Iris pigment epithelial cell (primary cell): ENCODE data around the gene SYT13.
"Not testable (repeated sequence)": the region's sequence is repeated elsewhere in the genome, so short reads cannot be mapped to it uniquely, and the experiment has no call there.

Experiments
- DNase-seq: peaks from one replicate; pipeline ENCODE4 v3.0.0-alpha.2; 2011; ENCODE audit warnings: low read depth

SYT13 gene

GRCh38 chr11:45272701-45273100, 13.4 kb downstream of the SYT13 start:
- DNase-seq, result no peak

- no peak for DNase-seq
Measured at GRCh38 chr11:45270946-45271716, 15.0 kb downstream of the SYT13 start.

DNA sequence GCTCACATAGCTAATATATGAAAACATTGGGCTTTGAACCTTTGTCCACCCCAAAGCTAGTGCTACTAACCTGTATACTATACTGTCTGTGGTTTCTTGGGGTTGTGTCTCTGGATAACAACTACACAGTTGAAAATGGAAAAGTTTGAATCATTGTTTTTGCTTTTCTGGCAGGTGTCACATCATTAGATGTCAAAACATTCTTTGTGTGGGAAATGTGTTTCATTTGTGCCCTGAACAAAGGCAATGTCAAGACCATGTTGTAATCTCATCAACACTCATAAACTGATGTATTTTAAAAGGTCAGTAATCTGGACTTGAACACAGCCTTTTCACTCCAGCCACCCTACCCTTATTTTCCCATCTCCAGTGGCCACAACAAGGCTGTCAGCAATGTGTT, 16.5 kb downstream of the SYT13 start:
- DNase-seq, result no peak

DNA sequence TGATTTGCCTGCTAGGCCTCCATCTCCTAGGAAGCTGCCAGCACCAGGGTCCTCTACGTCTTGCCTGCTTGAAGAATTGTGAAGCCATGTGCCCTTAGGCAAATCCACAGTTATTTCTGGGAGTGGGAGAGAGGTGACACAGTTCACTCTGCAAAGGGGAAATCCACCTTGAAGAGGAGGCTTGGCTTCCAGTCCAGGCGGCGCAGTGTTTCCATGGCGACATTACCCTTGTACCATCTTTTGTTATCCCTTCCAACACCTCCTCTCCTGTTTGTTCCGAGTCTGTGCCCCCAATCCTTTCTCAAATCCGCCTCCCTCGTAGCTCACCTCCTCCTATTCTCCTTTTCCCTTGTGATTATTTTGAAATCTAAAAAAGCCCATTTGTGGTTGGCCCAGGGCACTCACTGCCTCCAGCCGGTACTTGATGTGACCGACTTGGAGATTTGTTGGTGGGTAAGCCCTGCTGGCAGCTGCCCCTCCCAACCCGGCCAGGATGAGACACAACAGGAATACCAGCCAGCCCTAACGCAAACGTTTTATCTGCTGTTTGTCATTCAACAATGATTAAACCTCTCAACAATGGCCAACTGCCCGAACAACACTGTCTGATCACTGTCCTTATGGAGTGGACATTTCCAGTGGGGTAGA, 18.4 kb downstream of the SYT13 start:
- no peak for DNase-seq

- DNase-seq, result no peak
Measured at GRCh38 chr11:45267052-45267451, 19.1 kb downstream of the SYT13 start.

DNA sequence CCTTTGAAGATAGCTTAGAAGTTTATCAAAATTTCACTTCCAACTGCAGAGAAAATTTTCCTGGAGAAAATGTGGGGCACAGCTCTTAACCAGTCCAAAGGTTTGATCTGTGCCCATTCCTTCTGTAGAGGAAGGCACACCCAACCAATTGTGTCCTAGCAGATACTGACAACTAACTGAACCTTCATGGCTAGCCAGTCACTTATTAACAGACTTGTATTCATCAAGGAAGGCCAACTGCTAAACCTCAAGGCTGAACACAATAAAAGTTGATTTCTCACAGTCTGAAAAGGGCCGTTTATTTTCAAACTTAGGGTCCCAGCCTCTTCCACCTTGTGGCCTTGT, 19.5 kb downstream of the SYT13 start:
- DNase-seq, result no peak

DNA sequence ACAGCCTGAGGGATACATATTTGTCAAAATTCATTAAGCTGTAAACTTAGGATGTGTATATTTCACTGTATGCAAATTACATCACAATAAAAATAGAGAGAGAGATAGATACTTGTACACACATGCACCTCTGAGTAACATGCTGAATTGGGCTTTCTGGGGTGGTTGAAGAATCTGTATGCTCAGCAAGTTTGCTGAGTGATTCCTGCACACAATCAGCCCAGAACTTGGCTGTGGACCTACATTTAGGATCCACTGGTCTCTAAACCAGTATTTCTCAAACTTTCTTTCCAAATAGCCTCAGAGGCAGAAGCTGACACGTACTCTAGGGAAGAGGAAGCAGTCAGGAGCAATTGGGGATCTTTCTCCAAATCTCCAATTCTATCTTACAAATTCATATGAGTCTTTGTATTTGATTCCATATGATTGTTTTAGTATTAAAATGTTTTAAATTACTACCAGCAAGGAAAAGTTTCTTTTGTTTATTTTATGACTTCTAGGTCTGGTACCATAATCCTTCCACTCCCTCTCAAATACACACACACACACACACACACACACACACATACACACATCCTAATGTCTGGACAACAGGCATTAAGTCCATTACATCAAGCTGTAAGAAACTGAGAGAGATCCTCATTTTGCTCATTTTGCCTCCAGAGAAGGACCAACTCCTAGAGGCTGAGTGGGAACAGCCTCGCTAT, 20.0 kb downstream of the SYT13 start:
- DNase-seq, result no peak

- DNase-seq, result peak; percentile 85
Measured at GRCh38 chr11:45264839-45265515, 21.2 kb downstream of the SYT13 start.

- no peak for DNase-seq
Measured at GRCh38 chr11:45263773-45264172, 22.4 kb downstream of the SYT13 start.

DNA sequence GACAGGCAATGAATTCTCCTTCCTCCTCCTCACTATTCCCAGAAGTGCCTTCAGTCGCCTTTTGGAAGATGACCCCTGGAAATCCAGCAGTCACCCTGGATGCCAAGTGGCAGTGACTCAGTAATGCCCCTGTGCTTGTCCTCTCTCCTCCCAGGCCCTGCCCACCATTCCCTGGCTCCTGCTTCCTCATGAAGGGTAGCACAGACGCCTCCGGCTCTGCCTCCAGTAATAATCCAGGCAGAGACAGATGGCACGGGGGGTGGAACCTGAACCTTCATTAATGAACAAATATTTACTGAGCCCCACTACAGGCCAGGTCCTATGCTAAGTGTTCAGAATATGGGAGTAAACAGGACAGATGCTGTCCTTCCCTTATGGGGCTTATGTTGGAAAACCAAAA, 23.2 kb downstream of the SYT13 start:
- no peak for DNase-seq

DNA sequence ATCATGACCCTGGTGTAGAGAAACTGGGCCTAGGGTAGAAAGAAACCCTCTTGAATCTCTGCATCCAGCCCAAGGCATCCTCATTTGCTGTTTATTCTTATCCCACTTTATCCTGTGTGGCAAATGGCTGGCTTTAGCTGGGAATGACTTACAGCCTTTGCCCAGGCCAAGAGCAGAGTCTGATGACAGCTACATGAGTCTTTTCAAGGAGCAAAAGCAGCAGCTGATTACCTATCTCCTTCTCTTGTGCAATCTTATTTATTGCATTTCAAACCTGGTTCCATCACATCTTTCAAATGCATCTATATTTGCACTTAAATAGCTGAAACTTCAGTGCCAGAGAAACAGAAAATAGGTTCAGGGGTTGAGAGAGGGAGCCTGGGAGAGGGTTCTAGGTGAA, 26.1 kb downstream of the SYT13 start:
- no peak for DNase-seq

DNA sequence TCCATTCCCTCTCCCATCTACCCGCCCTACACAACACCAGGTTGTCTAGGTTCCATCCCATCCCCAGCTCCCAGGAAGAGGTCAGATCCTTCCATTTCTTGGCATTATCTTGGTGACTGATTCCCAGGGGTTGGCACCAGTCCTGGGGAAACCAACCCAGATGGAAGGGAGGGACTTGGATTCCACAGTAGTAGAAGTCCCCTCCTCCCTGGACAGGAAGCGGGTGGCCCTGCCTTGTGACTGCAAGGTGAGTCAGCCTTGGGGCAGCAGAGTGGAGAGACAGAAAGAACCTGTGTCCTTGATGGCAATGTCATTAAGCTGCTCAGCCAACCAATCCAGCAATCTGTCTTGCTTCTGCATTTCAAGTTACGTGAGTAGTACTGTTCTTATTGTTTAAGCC, 26.5 kb downstream of the SYT13 start:
- no peak for DNase-seq

- no peak for DNase-seq
Measured at GRCh38 chr11:45258982-45259530, 27.1 kb downstream of the SYT13 start.

- DNase-seq, result no peak
Measured at GRCh38 chr11:45254070-45254469, 32.1 kb downstream of the SYT13 start.

GRCh38 chr11:45253640-45254039, 32.5 kb downstream of the SYT13 start:
- DNase-seq, result no peak

DNA sequence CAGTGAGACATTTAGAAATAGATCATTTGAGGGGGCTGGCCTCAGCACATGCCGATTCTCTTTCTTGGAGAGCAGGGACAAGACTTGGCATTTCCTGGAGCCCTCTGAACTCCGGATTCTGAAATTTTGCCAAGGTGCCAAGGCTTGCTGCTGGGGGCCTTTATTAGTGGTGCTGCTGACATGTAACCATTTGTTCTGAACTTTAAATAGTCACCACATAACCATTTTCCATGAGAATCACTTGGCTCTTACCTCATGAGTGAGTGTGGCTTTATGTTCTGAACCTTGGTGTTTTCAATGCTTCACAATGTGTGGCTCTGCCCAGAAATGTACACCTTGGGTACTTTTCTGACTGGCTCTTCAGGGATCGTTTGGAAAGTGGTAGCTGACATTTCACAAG, 33.3 kb downstream of the SYT13 start:
- DNase-seq, result no peak

DNA sequence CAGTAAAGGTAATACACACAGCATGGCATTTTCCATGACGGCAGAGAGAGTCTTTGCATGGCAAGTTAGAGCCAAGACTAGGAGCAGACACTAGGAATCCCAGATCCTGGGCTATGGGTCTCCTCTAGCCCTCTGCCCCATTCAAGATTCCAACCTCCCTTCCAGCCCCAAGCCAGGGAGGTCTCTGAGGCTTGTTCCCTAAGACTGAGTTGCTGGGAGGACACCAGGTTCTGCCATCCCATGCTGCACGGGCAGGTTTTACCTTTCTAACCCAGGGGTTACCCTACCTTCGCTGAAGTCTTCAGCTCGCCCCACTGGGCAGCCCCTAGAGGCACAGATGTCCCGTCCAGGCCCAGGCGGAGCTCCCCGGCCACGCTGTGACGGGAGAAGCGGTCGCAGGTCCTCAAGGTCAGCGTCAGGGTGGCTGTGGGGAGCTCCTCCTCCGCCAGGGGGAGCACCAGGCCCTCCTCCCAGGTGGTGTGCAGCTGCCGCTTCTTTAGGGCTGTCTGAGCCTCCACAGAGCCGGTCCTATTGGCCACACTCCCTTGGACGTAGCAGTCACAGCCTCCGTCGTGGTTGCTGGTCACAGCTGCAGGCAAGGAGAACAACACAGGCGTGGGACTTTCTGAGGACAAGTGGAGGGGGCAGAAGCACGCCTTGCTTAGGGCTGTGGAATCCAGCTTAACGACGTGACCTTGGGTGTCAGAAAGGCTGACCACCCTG, 33.8 kb downstream of the SYT13 start:
- DNase-seq, result no peak

- no peak for DNase-seq
Measured at GRCh38 chr11:45250035-45250718, 36.0 kb downstream of the SYT13 start.

- not testable (repeated sequence) for DNase-seq
Measured at GRCh38 chr11:45249372-45249771, 36.8 kb downstream of the SYT13 start.

DNA sequence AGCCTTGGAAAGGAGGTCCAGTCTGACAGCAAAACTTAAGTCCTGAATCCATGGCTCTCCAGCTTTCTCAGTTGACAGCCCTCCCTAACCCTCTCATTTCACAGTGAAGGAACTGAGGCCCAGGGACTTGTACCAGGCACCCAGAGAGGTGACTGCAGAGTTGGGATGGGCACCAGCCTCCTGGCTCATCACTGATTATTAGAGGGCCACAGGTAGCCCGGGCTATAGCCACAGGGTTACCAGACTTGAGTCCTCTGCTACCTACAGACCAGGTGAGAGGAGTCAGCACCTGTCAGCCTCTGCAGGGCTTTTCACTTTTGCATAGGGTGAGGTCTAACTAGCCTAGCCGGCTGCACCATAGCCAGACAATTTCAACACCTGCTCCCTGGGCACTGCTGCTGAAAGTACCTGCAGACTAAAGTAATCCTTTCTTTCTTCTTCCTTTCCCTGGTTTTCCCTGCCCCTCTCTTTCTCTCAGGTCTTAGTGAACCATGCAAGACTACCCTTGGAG, 37.6 kb downstream of the SYT13 start:
- DNase-seq, result no peak

GRCh38 chr11:45247433-45247832, 38.7 kb downstream of the SYT13 start:
- no peak for DNase-seq
